ENCODE data around the gene RNASE3. TPM values are rescaled to one million over a fixed set of nuclear protein-coding genes. Genes with fewer than 3 reads are reported as not detected.

RNASE3 gene
- total RNA-seq, 1 donor, result not detected

Other genes with a start within 250 kb of the RNASE3 start
- gene OR6S1, start 249.7 kb upstream of the RNASE3 start, total RNA-seq (ENCODE audit: low replicate concordance), result not detected in 2 replicates
- gene RNASE4, start 206.8 kb upstream of the RNASE3 start, total RNA-seq (ENCODE audit: low replicate concordance), result 4.8 and 24.1 TPM in 2 replicates
- 4.8 and 11.4 TPM in 2 replicates for gene ANG, start 202.6 kb upstream of the RNASE3 start, total RNA-seq (ENCODE audit: low replicate concordance)
- not detected in 2 replicates for gene EDDM3A, start 145.5 kb upstream of the RNASE3 start, total RNA-seq (ENCODE audit: low replicate concordance)
- gene EDDM3B, start 123.0 kb upstream of the RNASE3 start, total RNA-seq (ENCODE audit: low replicate concordance), result not detected in 2 replicates
- gene RNASE6, start 110.1 kb upstream of the RNASE3 start, total RNA-seq (ENCODE audit: low replicate concordance), result not detected in 2 replicates
- 1.7 TPM in 1 of 2 replicates, not detected in the other for gene RNASE1, start 88.5 kb upstream of the RNASE3 start, total RNA-seq (ENCODE audit: low replicate concordance)
- not detected in 2 replicates for gene RNASE2, start 64.1 kb downstream of the RNASE3 start, total RNA-seq (ENCODE audit: low replicate concordance)
- gene METTL17, start 98.6 kb downstream of the RNASE3 start, total RNA-seq (ENCODE audit: low replicate concordance), result 17.3 and 44.2 TPM in 2 replicates
- gene SLC39A2, start 107.9 kb downstream of the RNASE3 start, total RNA-seq (ENCODE audit: low replicate concordance), result 0.18 TPM in 1 of 2 replicates, not detected in the other
- gene NDRG2, start 133.7 kb downstream of the RNASE3 start, total RNA-seq (ENCODE audit: low replicate concordance), result 1.8 and 10.5 TPM in 2 replicates
- not detected in 2 replicates for gene TPPP2, start 138.8 kb downstream of the RNASE3 start, total RNA-seq (ENCODE audit: low replicate concordance)
- gene RNASE13, start 143.4 kb downstream of the RNASE3 start, total RNA-seq (ENCODE audit: low replicate concordance), result not detected in 2 replicates
- gene RNASE7, start 151.0 kb downstream of the RNASE3 start, total RNA-seq (ENCODE audit: low replicate concordance), result not detected in 2 replicates
- not detected in 2 replicates for gene RNASE8, start 166.4 kb downstream of the RNASE3 start, total RNA-seq (ENCODE audit: low replicate concordance)
- 47.4 and 71.9 TPM in 2 replicates for gene ARHGEF40, start 178.9 kb downstream of the RNASE3 start, total RNA-seq (ENCODE audit: low replicate concordance)
- 5.9 and 22.4 TPM in 2 replicates for gene ZNF219, start 207.3 kb downstream of the RNASE3 start, total RNA-seq (ENCODE audit: low replicate concordance)
- 0.27 TPM in 1 of 2 replicates, not detected in the other for gene TMEM253, start 209.7 kb downstream of the RNASE3 start, total RNA-seq (ENCODE audit: low replicate concordance)